ENCODE results near the gene SLAMF1. TPM values are rescaled to one million over a fixed set of nuclear protein-coding genes. Genes with fewer than 3 reads are reported as not detected.

SLAMF1 gene
- total and polyA plus RNA-seq, 12 donors = 0.07 to 1.6 (median 0.26) TPM; not detected in 2

DNA sequence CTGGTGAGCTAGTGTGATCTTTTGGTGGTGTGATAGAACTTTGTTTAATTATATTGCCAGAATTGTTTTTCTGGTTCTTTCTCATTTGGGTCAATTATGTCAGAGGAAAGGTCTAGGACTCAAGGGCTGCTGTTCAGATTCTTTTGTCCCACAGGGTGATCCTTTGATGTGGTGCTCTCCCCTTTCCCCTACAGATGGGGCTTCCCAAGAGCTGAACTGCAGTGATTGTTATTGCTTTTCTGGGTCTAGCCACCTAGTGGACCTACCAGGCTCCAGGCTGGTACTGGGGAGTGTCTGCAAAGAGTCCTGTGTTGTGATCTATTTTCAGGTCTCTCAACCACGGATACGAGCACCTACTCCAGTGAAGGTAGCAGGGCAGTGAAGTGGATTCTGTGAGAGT, 41.6 kb downstream of the SLAMF1 start:
- no peaks in the 10 kb centered on the region for H3K4me1 ChIP-seq (replicated peaks in 1 of 2)
- no peak overlapping the region for H3K27ac ChIP-seq
- H3K36me3 ChIP-seq (replicated peaks in 1 of 2) = no peaks in the 10 kb centered on the region
- no peak overlapping the region for H3K4me3 ChIP-seq
- 71 to 89% (median 86%) methylated on average over 2 of the region's 2 CpGs for WGBS, 4 donors
- H3K9me3 ChIP-seq (replicated peaks in 1 of 3) = no peaks in the 10 kb centered on the region
- TF ChIP-seq, protein P1, sequence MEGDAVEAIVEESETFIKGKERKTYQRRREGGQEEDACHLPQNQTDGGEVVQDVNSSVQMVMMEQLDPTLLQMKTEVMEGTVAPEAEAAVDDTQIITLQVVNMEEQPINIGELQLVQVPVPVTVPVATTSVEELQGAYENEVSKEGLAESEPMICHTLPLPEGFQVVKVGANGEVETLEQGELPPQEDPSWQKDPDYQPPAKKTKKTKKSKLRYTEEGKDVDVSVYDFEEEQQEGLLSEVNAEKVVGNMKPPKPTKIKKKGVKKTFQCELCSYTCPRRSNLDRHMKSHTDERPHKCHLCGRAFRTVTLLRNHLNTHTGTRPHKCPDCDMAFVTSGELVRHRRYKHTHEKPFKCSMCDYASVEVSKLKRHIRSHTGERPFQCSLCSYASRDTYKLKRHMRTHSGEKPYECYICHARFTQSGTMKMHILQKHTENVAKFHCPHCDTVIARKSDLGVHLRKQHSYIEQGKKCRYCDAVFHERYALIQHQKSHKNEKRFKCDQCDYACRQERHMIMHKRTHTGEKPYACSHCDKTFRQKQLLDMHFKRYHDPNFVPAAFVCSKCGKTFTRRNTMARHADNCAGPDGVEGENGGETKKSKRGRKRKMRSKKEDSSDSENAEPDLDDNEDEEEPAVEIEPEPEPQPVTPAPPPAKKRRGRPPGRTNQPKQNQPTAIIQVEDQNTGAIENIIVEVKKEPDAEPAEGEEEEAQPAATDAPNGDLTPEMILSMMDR (IDR thresholded peaks at IDR 0.05) = no peak
- DNase-seq = no peak
- no peaks in the 10 kb centered on the region for H3K27me3 ChIP-seq
- intact Hi-C loops (cut with DNase I) = loop anchor here in 1 of 2 donors (5.0 kb wide), 1 partner anchor 178 kb away; no protein-coding TSS in a partner anchor

DNA sequence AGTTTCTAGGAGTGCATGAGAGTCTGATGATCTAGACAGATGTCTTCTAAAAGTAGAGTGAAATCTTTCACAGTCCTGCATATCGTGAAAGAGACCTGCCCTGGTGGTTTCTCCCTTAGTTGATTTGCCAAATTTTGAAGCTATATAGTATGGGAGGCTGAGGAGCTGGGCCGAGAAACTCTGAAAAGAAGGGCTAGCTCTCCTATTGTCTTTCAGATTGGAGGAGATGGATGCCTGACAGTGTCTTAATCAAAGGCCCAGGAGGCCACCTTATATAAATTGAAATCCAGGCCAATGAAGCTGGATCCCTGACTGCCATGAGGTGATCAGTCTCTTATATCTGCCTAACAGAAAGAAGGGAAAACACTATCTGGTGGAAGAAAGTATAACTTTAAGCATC, 49.1 kb downstream of the SLAMF1 start:
- no peaks in the 10 kb centered on the region for H3K27me3 ChIP-seq
- no peaks in the 10 kb centered on the region for H3K9me3 ChIP-seq (replicated peaks in 1 of 3)
- 85 to 100% (median 91%) methylated on average over 2 of the region's 2 CpGs for WGBS, 4 donors
- no peaks in the 10 kb centered on the region for H3K4me1 ChIP-seq (replicated peaks in 1 of 2)
- intact Hi-C loops (cut with DNase I) = no loop called here
- H3K27ac ChIP-seq = no peak overlapping the region
- no peak for DNase-seq
- H3K36me3 ChIP-seq (replicated peaks in 1 of 2) = no peaks in the 10 kb centered on the region
- TF ChIP-seq, protein P1 (IDR thresholded peaks at IDR 0.05) = no peak
- no peak for TF ChIP-seq POLR2A (IDR thresholded peaks at IDR 0.05)
- H3K4me3 ChIP-seq = no peak overlapping the region

DNA sequence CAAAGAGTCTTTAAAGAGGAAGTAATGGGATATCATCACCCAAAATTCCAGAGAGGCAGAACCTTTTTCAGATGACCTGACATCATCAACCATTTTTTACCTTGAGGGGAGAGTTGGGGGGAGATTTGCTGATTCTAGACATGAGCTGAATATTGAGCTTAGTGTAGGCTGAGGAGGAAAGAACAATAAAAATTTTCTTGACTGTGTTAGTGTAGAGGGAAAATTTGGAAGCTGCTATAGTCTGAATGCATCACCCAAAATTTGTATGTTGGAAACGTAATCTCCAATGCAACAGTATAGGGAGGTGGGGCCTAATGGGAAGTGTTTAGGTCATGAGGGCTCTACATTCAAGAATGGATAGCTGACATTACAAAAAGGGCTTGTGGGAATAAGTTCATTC, 49.8 kb downstream of the SLAMF1 start:
- no peaks in the 10 kb centered on the region for H3K36me3 ChIP-seq (replicated peaks in 1 of 2)
- no peaks in the 10 kb centered on the region for H3K4me1 ChIP-seq (replicated peaks in 1 of 2)
- no peaks in the 10 kb centered on the region for H3K9me3 ChIP-seq (replicated peaks in 1 of 3)
- no peaks in the 10 kb centered on the region for H3K27me3 ChIP-seq
- H3K27ac ChIP-seq = no peak overlapping the region
- 83 to 95% (median 90%) methylated on average over 1 of the region's 1 CpG for WGBS, 4 donors
- H3K4me3 ChIP-seq = no peak overlapping the region
- TF ChIP-seq, protein P1 (IDR thresholded peaks at IDR 0.05) = no peak
- no peak for TF ChIP-seq POLR2A (IDR thresholded peaks at IDR 0.05)
- DNase-seq = no peak
- intact Hi-C loops (cut with DNase I) = no loop called here

DNA sequence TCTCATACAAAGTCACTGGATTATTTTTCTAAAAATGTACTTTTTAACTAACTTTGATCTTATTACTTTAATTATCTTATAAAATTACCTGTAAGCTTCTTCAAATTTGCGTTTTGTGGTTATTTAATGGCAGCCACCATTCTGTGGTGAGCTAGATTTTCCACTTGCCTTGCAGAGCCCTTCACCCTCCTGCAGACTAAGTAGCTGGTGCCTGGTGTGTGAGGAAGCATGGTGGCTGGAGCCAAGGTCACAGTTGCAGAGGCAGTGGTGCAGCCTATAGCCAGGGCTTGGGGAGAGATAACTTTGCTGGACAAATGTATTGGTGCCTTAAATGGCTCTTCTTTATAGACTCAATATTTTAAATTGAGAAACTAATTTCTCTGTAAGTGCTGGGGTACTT, 56.4 kb downstream of the SLAMF1 start:
- 33 to 83% (median 62%) methylated on average over 1 of the region's 1 CpG for WGBS, 4 donors
- no peaks in the 10 kb centered on the region for H3K27me3 ChIP-seq
- TF ChIP-seq, protein P1 (IDR thresholded peaks at IDR 0.05) = no peak
- TF ChIP-seq POLR2A (IDR thresholded peaks at IDR 0.05) = no peak
- no peaks in the 10 kb centered on the region for H3K4me1 ChIP-seq (replicated peaks in 1 of 2)
- H3K27ac ChIP-seq = no peak overlapping the region
- no peak for DNase-seq
- H3K36me3 ChIP-seq (replicated peaks in 1 of 2) = no peaks in the 10 kb centered on the region
- H3K9me3 ChIP-seq (replicated peaks in 1 of 3) = no peaks in the 10 kb centered on the region
- H3K4me3 ChIP-seq = no peak overlapping the region
- intact Hi-C loops (cut with DNase I) = no loop called here

Data from adrenal gland (tissue), 12 donors.